ENCODE data around the gene IGSF21.

DNA sequence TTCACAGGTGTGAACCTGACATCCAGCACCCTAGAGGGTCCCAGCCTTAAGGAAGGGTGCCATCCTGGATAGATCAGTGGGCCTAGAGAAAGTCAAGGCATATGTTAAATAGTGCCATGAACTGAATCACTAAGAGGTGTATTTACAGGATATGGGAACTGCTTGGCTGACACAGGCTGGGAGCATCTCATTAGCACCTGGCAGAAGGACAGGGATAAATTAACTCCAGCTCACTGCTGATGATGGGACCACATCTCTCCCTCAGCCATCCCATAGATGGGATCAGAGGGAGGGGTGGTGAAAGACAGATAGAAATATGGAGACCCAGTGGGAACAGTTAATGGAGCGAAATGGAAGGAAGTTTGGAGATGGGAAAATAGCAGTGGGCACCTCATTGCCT lies 122.0 kb downstream of the IGSF21 start:
- no peak for TF ChIP-seq EZH2 (IDR thresholded peaks at IDR 0.05; ENCODE audit: borderline replicate concordance, low read length)
- TF ChIP-seq, protein P1, sequence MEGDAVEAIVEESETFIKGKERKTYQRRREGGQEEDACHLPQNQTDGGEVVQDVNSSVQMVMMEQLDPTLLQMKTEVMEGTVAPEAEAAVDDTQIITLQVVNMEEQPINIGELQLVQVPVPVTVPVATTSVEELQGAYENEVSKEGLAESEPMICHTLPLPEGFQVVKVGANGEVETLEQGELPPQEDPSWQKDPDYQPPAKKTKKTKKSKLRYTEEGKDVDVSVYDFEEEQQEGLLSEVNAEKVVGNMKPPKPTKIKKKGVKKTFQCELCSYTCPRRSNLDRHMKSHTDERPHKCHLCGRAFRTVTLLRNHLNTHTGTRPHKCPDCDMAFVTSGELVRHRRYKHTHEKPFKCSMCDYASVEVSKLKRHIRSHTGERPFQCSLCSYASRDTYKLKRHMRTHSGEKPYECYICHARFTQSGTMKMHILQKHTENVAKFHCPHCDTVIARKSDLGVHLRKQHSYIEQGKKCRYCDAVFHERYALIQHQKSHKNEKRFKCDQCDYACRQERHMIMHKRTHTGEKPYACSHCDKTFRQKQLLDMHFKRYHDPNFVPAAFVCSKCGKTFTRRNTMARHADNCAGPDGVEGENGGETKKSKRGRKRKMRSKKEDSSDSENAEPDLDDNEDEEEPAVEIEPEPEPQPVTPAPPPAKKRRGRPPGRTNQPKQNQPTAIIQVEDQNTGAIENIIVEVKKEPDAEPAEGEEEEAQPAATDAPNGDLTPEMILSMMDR (IDR thresholded peaks at IDR 0.05; ENCODE audit: low read length) = no peak

Measured in OCI-LY1 (cell line).